Stimulated activated CD8-positive, alpha-beta memory T cell treated with anti-CD3 and anti-CD28 coated beads, Interleukin-12 subunit alpha, Interleukin-12 subunit beta, amount 100 ng/mL, for 24 hours (primary cell): ENCODE results near the gene THUMPD1.
"Not testable (repeated sequence)": the region's sequence is repeated elsewhere in the genome, so short reads cannot be mapped to it uniquely, and the experiment has no call there.

ENCODE experiments used
- DNase-seq: peaks from one replicate; pipeline ENCODE4 v3.0.0-alpha.2; 2020; ENCODE audit errors: extremely low read depth

The THUMPD1 gene

DNA sequence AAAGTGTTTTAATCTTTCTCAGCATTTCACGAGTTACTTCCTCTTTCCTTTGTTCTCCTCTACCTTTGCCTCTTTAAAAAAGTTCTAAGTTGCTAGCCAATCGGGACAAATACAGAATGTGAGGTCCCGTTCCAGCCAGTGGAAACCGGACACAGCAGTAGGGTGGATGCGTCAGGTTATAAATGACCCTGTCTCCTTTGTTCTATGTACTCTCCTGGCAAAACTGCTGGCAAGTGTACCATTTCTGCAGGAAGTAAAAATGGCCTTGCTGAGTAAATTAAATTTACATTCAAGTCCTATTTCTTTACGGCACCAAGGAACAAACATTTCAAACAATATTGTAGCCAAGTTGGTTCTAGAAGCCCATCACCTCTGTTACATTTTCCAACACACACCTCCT is 47.5 kb downstream of the THUMPD1 start:
- not testable (repeated sequence) for DNase-seq

DNA sequence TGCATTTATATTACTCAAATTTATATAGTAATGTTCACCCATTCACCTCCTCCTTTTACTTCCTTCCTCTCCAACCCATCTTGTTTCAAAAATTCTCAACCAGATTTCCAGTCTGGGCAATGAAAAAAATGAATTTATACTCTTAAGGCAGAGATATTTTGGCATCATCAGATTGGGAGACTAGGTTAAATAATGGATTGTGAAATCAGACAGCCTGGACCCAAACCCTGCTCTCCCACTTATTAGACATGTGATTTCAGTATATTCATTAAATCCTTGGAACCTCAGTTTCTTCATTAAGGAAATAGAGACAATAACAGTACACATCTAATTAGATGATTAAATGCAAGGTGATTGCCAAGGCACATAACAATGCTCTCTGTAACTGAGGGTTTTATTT is 52.0 kb downstream of the THUMPD1 start:
- no peak for DNase-seq

DNA sequence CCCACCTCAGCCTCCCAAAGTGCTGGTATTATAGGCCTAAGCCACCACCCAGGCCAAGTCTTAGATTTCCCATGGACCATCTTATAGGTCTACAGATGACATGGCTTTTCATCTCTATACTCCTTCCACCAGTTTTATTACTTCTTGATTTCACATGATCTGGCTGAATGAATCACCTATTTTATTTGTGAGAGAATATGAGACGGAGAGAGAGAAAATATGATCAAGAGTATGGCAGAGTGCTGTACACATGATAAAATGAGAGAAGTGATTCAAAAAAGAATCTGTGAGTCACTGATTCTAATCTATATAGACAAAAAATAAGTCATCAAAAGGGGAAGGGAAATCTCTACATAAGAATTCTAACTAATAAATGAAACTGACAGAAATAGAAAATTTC is 57.8 kb downstream of the THUMPD1 start:
- DNase-seq: no peak
